Stimulated activated CD4-positive, alpha-beta T cell treated with anti-CD3 and anti-CD28 coated beads, Interleukin-4, amount 100 ng/mL, for 24 hours (primary cell): ENCODE data around the gene LHB.
"Not testable (repeated sequence)": the region's sequence is repeated elsewhere in the genome, so short reads cannot be mapped to it uniquely, and the experiment has no call there.

ENCODE experiments used
- DNase-seq: peaks from one replicate; pipeline ENCODE4 v3.0.0-alpha.2; 2020

Gene LHB

GRCh38 chr19:49017041-49017665, at the start of gene LHB:
Gene LHB, minus strand, starts transcription at chr19:49017091. Its CDS starts 10 bp downstream, at chr19:49017081.
- no peak for DNase-seq

GRCh38 chr19:49065905-49066512, 49.1 kb upstream of the LHB start:
- DNase-seq, result no peak

DNA sequence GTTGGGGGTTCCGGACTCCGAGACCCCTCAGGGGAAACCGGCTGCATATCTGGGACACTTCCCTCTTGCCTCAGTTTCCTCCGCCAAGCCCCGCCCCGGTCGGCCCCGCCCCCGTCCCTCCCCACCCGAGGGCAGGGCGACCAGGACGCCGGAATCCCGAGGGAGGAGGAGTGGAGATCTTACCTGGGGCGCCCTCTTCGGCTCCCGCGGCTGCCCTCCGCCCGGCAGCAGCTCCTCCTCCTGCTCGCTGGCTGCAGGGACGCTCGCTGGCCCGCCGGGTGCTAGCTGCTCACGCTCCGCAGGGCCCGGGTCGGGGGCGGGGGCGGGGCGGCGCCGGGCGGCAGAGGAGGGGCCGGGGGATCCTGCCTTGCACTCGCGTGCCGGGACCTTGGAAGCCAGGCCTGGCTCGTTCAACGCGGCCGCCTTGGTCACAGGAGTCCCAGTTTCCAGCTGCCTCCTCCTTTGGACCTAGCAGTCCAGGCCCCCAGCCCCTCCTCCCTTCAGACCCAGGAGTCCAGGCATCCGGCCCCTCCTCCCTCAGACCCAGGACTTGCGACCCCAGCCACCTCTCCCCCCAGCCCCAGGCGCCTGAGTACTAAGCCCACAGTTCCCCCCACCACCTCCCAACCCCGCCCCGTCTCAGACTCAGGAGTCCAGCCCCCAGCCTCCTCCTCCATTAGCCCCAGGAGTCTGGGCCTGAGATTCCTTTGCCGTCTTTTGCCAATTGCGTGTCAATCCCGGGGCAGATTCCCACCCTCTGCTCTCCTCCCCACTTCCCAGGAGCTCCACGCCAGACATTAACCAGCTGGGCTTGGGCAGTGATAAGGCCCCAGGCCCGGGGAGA, 48.1 kb upstream of the LHB start, which contains the start of gene NTF4:
NTF4 (minus strand) TSS at position 51 of the 844 bp plus-strand sequence. CDS start 2,821 bp downstream, outside the sequence.
- DNase-seq, result no peak

GRCh38 chr19:49064029-49064629, 47.2 kb upstream of the LHB start:
- DNase-seq, result no peak

DNA sequence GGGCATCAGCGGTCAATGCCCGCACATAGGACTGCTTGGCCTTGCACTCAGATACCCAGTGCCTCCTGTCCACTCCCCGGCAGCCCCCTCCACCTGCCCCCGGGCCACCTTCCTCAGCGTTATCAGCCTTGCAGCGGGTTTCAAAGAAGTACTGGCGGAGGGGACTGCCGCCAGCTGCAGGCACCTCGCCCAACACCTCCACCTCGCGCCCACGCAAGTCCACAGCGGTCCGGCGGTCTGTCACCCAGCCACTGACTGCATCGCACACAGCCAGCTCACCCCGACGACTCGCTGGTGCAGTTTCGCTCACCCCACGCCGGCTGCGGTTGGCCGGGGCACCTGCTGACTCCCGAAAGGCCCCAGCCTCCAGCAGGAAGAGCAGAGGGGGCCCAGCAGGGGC, 44.6 kb upstream of the LHB start:
- DNase-seq, result no peak

- no peak for DNase-seq
Measured at GRCh38 chr19:49061000-49061399, 44.1 kb upstream of the LHB start.

- DNase-seq, result no peak
Measured at GRCh38 chr19:49059053-49059452, 42.2 kb upstream of the LHB start.

GRCh38 chr19:49058562-49058961, 41.7 kb upstream of the LHB start:
- DNase-seq, result peak; percentile 27

DNA sequence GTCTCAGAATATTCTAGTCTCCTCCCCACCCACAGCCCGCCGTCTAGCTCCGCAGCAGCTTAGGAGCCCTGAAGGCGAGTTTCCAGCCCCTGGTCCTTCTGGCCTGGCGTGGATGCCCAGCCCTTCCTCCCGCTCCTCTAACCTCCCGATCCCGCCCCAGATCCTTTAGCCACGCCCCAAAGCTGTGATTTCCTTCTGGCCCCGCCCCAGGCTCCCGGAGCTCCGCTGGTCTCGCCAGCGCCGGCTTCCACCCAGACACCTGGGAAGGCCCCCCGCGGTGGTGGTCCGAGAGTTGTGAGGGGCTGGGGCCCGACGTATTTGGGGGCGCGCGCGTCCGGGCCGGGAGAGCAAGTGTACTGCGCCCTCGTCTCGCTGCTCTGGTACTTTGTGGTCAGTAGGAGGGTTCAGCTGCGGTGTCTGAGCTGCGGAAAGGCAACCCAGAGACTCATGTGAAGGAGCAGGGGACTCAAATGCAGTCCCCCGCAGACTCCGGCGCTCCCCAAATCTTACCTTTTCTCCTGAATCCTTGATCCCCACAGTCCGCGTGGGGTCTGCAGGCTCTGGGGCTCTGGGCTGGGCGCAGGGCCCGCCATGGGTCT, 40.8 kb upstream of the LHB start, which contains the start of gene CGB7:
CGB7 (minus strand) TSS at position 114 of the 599 bp plus-strand sequence. CDS start 2,374 bp downstream, outside the sequence.
- DNase-seq, result peak; percentile 29

GRCh38 chr19:49056902-49057596, 40.2 kb upstream of the LHB start:
- not testable (repeated sequence) for DNase-seq

GRCh38 chr19:49056101-49056901, 39.4 kb upstream of the LHB start:
- peak; percentile 55 for DNase-seq

DNA sequence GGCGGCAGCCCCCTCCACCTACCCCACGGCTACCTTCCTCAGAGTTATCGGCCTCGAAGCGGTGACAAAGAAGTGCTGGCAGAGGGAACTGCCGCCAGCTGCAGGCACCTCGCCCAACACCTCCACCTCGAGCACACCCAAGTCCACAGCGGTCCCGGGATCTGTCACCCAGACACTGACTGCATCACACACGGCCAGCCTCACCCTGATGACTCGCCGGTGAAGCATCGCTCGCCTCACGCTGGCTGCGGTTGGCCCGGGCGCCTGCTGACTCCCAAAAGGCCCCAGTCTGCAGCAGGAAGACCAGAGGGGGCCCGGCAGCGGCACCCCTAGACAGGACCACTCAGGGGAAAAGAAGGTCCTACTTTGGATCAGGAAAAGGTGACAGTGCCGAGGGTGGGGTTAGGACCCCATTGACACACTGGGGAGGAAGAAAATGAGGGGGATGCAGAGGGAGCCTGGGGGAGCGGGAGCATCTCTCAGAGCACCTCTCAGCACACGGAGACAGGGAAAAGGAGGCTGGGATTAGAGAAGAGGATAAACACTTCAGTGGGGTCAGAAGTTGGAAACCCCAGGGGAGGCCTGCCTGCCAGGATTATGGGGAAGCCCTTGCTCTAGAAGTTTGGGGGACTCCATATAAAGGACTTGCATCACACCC, 33.6 kb upstream of the LHB start:
- not testable (repeated sequence) for DNase-seq

DNA sequence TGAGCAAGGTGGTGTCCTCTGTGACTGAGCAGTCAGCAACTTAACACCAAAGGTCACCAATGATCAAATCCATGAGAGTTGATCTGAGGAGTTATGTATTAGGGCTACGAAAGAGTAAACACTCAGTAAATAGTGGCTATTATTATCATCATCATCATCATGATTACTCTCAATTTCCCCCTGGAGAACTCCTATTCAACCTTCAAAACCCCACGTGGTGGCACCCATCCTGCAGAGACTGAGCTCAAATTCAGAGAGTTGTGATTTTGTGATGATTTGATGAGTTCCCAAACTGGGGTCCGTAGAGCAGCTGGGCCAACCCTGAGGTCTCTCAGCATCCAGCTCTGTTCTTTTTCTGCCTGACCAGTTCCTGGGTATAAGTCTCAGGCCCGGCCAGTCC, 32.9 kb upstream of the LHB start:
- DNase-seq, result not testable (repeated sequence)

GRCh38 chr19:49049011-49049410, 32.1 kb upstream of the LHB start, which contains the start of gene CGB8:
Gene CGB8, minus strand, starts transcription at chr19:49049111. Its CDS starts 372 bp downstream, at chr19:49048739.
- not testable (repeated sequence) for DNase-seq

- not testable (repeated sequence) for DNase-seq
Measured at GRCh38 chr19:49043548-49043947, 26.7 kb upstream of the LHB start, which contains the start of gene CGB5. Gene CGB5, plus strand, starts transcription at chr19:49043848. Its CDS starts 362 bp downstream, at chr19:49044210.

- DNase-seq, result not testable (repeated sequence)
Measured at GRCh38 chr19:49042666-49043065, 25.8 kb upstream of the LHB start.

DNA sequence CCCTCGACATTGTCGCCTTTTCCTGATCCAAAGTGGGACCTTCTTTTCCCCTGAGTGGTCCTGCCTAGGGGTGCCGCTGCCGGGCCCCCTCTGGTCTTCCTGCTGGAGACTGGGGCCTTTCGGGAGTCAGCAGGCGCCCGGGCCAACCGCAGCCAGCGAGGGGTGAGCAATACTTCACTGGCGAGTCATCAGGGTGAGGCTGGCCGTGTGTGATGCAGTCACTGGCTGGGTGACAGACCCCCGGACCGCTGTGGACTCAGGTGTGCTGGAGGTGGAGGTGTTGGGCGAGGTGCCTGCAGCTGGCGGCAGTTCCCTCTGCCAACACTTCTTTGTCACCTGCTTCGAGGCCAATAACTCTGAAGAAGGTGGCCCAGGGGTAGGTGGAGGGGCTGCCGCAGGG, 25.3 kb upstream of the LHB start:
- no peak for DNase-seq

DNA sequence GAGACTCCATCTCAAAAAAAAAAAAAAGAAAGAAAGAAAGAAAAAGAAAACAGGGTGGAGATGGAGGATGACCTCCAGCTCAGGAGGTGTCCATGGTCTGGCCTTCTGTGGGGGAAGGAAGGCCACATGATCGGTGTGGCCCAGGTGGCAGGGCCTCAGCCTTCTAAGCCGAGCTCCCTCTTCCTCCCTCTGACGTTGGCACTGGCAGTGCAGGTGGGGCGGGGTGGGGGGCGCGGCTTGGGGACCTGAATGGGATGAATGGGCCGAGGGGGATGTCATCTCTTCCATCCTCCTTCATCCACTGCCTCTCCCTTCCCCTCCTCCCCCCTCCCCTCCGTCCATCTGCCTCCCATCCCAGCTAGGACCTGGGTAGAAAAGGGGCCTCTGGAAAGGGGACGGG, 22.8 kb upstream of the LHB start:
- DNase-seq, result not testable (repeated sequence)

DNA sequence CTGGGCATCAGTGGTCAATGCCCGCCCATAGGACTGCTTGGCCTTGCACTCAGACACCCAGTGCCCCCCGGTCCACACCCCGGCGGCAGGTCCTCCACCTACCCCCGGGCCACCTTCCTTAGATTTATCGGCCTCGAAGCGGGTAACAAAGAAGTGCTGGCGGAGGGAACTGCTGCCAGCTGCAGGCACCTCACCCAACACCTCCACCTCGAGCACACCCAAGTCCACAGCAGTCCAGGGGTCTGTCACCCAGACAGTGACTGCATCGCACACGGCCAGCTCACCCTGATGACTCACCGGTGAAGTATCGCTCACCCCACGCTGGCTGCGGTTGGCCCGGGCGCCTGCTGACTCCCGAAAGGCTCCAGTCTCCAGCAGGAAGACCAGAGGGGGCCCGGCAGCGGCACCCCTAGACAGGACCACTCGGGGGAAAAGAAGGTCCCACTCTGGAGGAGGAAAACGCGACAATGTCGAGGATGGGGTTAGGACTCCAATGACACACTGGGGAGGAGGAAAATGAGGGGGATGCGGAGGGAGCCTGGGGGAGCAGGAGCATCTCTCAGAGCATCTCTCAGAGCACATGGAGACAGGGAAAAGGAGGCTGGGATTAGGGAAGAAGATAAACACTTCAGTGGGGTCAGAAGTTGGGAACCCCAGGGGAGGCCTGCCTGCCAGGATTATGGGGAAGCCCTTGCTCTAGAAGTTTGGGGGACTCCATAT, 21.8 kb upstream of the LHB start:
- not testable (repeated sequence) for DNase-seq

DNA sequence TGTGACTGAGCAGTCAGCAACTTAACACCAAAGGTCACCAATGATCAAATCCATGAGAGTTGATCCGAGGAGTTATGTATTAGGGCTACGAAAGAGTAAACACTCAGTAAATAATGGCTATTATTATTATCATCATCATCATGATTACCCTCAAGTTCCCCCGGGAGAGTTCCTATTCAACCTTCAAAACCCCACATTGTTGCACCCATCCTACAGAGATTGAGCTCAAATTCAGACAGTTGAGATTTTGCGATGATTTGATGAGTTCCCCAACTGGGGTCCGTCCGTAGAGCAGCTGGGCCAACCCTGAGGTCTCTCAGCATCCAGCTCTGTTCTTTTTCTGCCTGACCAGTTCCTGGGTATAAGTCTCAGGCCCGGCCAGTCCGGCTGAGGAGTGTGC, 21.2 kb upstream of the LHB start:
- DNase-seq, result not testable (repeated sequence)
